Liver (tissue), 3 donors: ENCODE results near the gene SMAD6.

ENCODE experiments used
- ATF3 ChIP-seq: IDR thresholded peaks from 2 replicates; pipeline ENCODE4 v1.6.1; 2016; ENCODE audit warnings: antibody characterized with exemption
- CTCF ChIP-seq: fragments of 150-350 bp; IDR thresholded peaks from 2 replicates; pipeline ENCODE4 v1.5.1; 2017; ENCODE audit warnings: improper control_type of control experiment, low read depth, low read length; ENCODE audit not compliant: missing input control
- HNF4G ChIP-seq: IDR thresholded peaks from 2 replicates; pipeline ENCODE4 v1.6.1; 2016; ENCODE audit warnings: antibody characterized with exemption
- RAD21 ChIP-seq, 2 donors: IDR thresholded peaks; 2 replicates each; pipeline ENCODE4 v1.6.1; 2016; ENCODE audit warnings: antibody characterized with exemption in 2 of 2, mild to moderate bottlenecking in 2 of 2
- RXRA ChIP-seq, 2 donors: IDR thresholded peaks; 2 replicates each; pipeline ENCODE4 v1.6.1; 2017 to 2018; ENCODE audit warnings: antibody characterized with exemption in 2 of 2, mild to moderate bottlenecking in 1 of 2
- TAF1 ChIP-seq: conservative IDR thresholded peaks from 2 replicates; pipeline ENCODE4 v1.6.1; 2016; ENCODE audit warnings: antibody characterized with exemption, mild to moderate bottlenecking
- TF ChIP-seq, protein P1 (sequence below): IDR thresholded peaks from 2 replicates; pipeline ENCODE4 v1.6.1; 2016; ENCODE audit warnings: antibody characterized with exemption
- donor health status: healthy.
- donor health status: healthy.

DNA sequence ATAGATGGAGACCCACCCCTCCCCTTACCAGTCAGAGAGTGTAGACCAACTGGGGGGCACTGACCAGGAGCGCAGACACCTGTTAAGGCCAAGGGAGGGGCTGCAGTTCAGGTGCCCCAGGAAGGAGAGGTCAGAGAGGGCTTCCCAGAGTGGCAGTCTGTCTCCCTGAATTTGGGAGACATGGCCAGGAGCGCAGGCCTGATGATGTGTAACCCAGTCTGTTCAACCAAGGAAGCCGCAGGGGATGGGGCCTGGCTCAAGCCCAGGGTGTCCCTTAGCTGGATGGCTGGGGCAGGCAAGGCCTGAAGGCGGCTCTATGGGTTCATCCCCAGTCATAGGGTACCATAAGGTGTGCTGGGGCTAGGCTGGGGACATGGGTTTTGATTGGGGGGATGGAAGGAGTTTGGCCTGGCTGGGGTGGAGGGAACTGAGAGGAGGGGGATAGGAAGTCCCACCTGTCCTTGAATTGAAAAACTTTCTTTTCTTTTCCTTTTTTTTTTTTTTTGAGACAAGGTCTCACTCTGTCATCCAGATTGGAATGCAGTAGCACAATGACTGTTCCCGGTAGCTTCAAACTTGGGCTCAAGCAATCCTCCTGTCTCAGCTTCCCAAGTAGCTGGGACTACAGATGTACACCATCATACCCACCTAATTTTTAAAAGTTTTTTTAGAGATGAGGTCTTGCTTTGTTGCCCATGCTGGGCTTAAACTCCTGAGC lies 75.7 kb downstream of the SMAD6 start:
- no peak for TF ChIP-seq CTCF
- TF ChIP-seq TAF1, result no peak
- TF ChIP-seq RXRA (IDR thresholded peaks at IDR 0.05), result no peak
- TF ChIP-seq HNF4G, result no peak
- no peak for TF ChIP-seq RAD21 (IDR thresholded peaks at IDR 0.05)
- TF ChIP-seq, protein P1, sequence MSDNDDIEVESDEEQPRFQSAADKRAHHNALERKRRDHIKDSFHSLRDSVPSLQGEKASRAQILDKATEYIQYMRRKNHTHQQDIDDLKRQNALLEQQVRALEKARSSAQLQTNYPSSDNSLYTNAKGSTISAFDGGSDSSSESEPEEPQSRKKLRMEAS, result no peak
- no peak for TF ChIP-seq ATF3
